H9 (cell line): ENCODE data around the gene CLPTM1L. TPM values are rescaled to one million over a fixed set of nuclear protein-coding genes. Genes with fewer than 3 reads are reported as not detected.

Source experiments
- DNase-seq: peaks from one replicate; pipeline ENCODE4 v3.0.0-alpha.2; 2017
- H2AFZ ChIP-seq: one replicate; pipeline ENCODE4 v1.6.1; 2013; ENCODE audit warnings: mild to moderate bottlenecking, low read length, control low read depth, moderate library complexity
- H2AK5ac ChIP-seq: 2 replicates; pipeline ENCODE4 v1.6.1; 2013; ENCODE audit warnings: low read length, control low read depth, mixed read lengths; ENCODE audit not compliant: insufficient read length
- H2BK120ac ChIP-seq: one replicate; pipeline ENCODE4 v1.6.1; 2013; ENCODE audit warnings: low read depth, mild to moderate bottlenecking, low read length, control low read depth, inconsistent platforms; ENCODE audit not compliant: poor library complexity, severe bottlenecking
- H2BK12ac ChIP-seq: 2 replicates; pipeline ENCODE4 v1.6.1; 2013; ENCODE audit warnings: low read length, control low read depth, mixed read lengths, low read depth; ENCODE audit not compliant: insufficient read length
- H2BK15ac ChIP-seq: 2 replicates; pipeline ENCODE4 v1.6.1; 2013; ENCODE audit warnings: low read depth, low read length, control low read depth
- H2BK20ac ChIP-seq: one replicate; pipeline ENCODE4 v1.6.1; 2013; ENCODE audit warnings: low read depth, mild to moderate bottlenecking, low read length, control low read depth, inconsistent platforms; ENCODE audit not compliant: poor library complexity, severe bottlenecking
- H2BK5ac ChIP-seq: 2 replicates; pipeline ENCODE4 v1.6.1; 2013; ENCODE audit warnings: low read length, control low read depth, mixed read lengths; ENCODE audit not compliant: insufficient read length
- H3K14ac ChIP-seq: 2 replicates; pipeline ENCODE4 v1.6.1; 2013; ENCODE audit warnings: low read length, control low read depth; ENCODE audit not compliant: insufficient read depth
- H3K18ac ChIP-seq: 2 replicates; pipeline ENCODE4 v1.6.1; 2013; ENCODE audit warnings: low read depth, mild to moderate bottlenecking, mixed read lengths, low read length, control low read depth; ENCODE audit not compliant: insufficient read length
- H3K23ac ChIP-seq: 2 replicates; pipeline ENCODE4 v1.6.1; 2013; ENCODE audit warnings: low read length, control low read depth, mixed read lengths, low read depth; ENCODE audit not compliant: insufficient read length
- H3K23me2 ChIP-seq: 2 replicates; pipeline ENCODE4 v1.6.1; 2013; ENCODE audit warnings: low read depth, mild to moderate bottlenecking, mixed read lengths, low read length, control low read depth; ENCODE audit not compliant: insufficient read length, poor library complexity, severe bottlenecking
- H3K27ac ChIP-seq: 2 replicates; pipeline ENCODE4 v1.5.1; 2013; ENCODE audit warnings: low read length, control low read depth, mixed read lengths, low read depth; ENCODE audit not compliant: insufficient read length
- H3K27me3 ChIP-seq: 2 replicates; pipeline ENCODE4 v1.6.1; 2013; ENCODE audit warnings: low read length, control low read depth, inconsistent platforms; ENCODE audit not compliant: insufficient read depth
- H3K4ac ChIP-seq: 2 replicates; pipeline ENCODE4 v1.6.1; 2013; ENCODE audit warnings: low read depth, mild to moderate bottlenecking, control low read depth, inconsistent platforms, low read length, moderate library complexity
- H3K4me1 ChIP-seq: 2 replicates; pipeline ENCODE4 v1.6.1; 2013; ENCODE audit warnings: low read length, control low read depth, inconsistent platforms; ENCODE audit not compliant: insufficient read depth
- H3K4me2 ChIP-seq: 2 replicates; pipeline ENCODE4 v1.6.1; 2013; ENCODE audit warnings: low read length, control low read depth, mixed read lengths; ENCODE audit not compliant: insufficient read length, insufficient read depth
- H3K56ac ChIP-seq: 2 replicates; pipeline ENCODE4 v1.6.1; 2013; ENCODE audit warnings: low read depth, mild to moderate bottlenecking, mixed read lengths, low read length, control low read depth; ENCODE audit not compliant: insufficient read length
- H3K79me1 ChIP-seq: 2 replicates; pipeline ENCODE4 v1.6.1; 2013; ENCODE audit warnings: low read depth, mild to moderate bottlenecking, moderate library complexity, low read length, control low read depth, inconsistent platforms; ENCODE audit not compliant: insufficient read depth, poor library complexity, severe bottlenecking
- H3K79me2 ChIP-seq: 2 replicates; pipeline ENCODE4 v1.6.1; 2013; ENCODE audit warnings: low read length, control low read depth, inconsistent platforms; ENCODE audit not compliant: insufficient read depth
- H3K9ac ChIP-seq: 2 replicates; pipeline ENCODE4 v1.6.1; 2013; ENCODE audit warnings: low read length, control low read depth, mixed read lengths; ENCODE audit not compliant: insufficient read length; ENCODE audit errors: extremely low read depth
- H3K9me3 ChIP-seq: one replicate; pipeline ENCODE4 v1.6.1; 2013; ENCODE audit warnings: low read depth, low read length, inconsistent platforms; ENCODE audit not compliant: control insufficient read depth
- H3T11ph ChIP-seq: one replicate; pipeline ENCODE4 v1.6.1; 2013; ENCODE audit warnings: mild to moderate bottlenecking, low read length, control low read depth, inconsistent platforms
- H4K20me1 ChIP-seq: one replicate; pipeline ENCODE4 v1.6.1; 2013; ENCODE audit not compliant: control insufficient read depth, insufficient read length, insufficient read depth
- H4K5ac ChIP-seq: 2 replicates; pipeline ENCODE4 v1.6.1; 2013; ENCODE audit warnings: low read depth, mild to moderate bottlenecking, mixed read lengths, low read length, control low read depth; ENCODE audit not compliant: insufficient read length
- H4K8ac ChIP-seq: replicated peaks from 2 replicates; pipeline ENCODE4 v1.6.1; 2013; ENCODE audit warnings: low read length, control low read depth, mixed read lengths, low read depth; ENCODE audit not compliant: insufficient read length
- H4K91ac ChIP-seq: 2 replicates; pipeline ENCODE4 v1.6.1; 2013; ENCODE audit warnings: low read depth, mild to moderate bottlenecking, moderate library complexity, mixed read lengths, low read length, control low read depth; ENCODE audit not compliant: insufficient read length
- H3K27ac Mint-ChIP-seq, 3 experiments: 2 replicates in 2 of 3; 3 replicates in 1 of 3; pipeline ENCODE4 v1.8.0; 2020 to 2021; ENCODE audit warnings: mixed read lengths in 3 of 3, mild to moderate bottlenecking in 1 of 3, moderate library complexity in 1 of 3
- H3K27me3 Mint-ChIP-seq: 2 replicates; pipeline ENCODE4 v1.8.0; 2021; ENCODE audit warnings: low read depth, mild to moderate bottlenecking, moderate library complexity, mixed read lengths
- H3K36me3 Mint-ChIP-seq, 3 experiments: 2 replicates in 2 of 3; 3 replicates in 1 of 3; pipeline ENCODE4 v1.8.0; 2020 to 2021; ENCODE audit warnings: low read depth in 3 of 3, mixed read lengths in 3 of 3; ENCODE audit not compliant: insufficient read depth in 1 of 3
- H3K4me1 Mint-ChIP-seq, 2 experiments: 2 replicates each; pipeline ENCODE4 v1.8.0; 2020; ENCODE audit warnings: mixed read lengths in 2 of 2
- H3K4me3 Mint-ChIP-seq, 2 experiments: 2 replicates in 1 of 2; 3 replicates in 1 of 2; pipeline ENCODE4 v1.8.0; 2020 to 2021; ENCODE audit warnings: mild to moderate bottlenecking in 2 of 2, mixed read lengths in 2 of 2, moderate library complexity in 1 of 2
- H3K9me3 Mint-ChIP-seq, 2 experiments: 2 replicates in 1 of 2; 3 replicates in 1 of 2; pipeline ENCODE4 v1.8.0; 2020; ENCODE audit warnings: mild to moderate bottlenecking in 2 of 2, mixed read lengths in 2 of 2, moderate library complexity in 1 of 2
- WGBS: extraction: QIAGEN DNeasy Blood & Tissue Kit; methylation state at CpG from one replicate; pipeline ENCODE4 v1.1.7; 2013; ENCODE audit warnings: missing lambda C conversion rate, low lambda C conversion rate, mixed read lengths; ENCODE audit not compliant: insufficient read length; ENCODE audit errors: extremely low coverage; 5-methylcytosine and 5-hydroxymethylcytosine counted together
- total RNA-seq: library from RNA; stranded (reverse); gene quantifications from 2 replicates; pipeline ENCODE4 v1.2.1, GENCODE V29; 2021
- TF ChIP-seq, protein P1 (sequence below): fragments of 200-600 bp; sonication (generic); conservative IDR thresholded peaks from 3 replicates; pipeline ENCODE4 v1.8.0; 2021; ENCODE audit warnings: antibody characterized with exemption, mild to moderate bottlenecking

Gene CLPTM1L
- total RNA-seq, 1 experiment from 2014 or later, result 108 TPM

DNA sequence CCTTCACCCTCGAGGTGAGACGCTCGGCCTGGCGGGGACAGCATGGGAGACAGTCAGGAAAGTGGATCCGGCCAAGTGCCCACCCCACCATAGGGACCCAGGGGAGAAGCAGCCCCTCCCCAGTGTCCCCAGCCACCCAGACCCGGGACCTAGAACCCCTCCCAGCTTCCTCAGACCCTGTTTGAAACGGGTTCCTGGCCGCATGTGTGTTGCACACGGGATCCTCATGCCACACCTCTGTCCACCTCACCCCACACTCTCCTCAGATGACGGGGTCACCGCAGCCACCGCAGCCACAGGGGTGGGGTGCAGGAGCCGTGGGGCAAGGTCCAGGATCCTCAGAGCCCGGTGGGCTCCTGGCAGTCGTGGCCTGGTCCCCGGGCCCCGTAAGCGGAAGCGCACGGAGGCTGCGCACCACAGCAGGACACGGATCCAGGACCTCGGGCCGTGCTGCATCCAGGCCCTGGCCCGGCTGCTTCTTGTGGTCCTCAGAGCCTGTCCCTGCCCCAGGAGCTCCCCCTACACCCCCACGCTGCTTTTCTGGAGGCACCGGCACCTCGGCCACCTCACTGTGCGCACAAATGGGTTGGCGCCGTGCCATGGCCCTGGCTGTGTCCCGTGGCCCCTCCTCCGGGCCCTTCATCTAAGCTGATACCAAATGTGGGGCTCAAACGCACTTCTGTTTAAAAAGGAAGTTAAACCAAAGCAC, 65.3 kb downstream of the CLPTM1L start:
- Mint-ChIP-seq H3K9me3 (no peaks in the 10 kb centered on the region; a peak in 1 of 5 replicates), H3K27me3 (no peaks in the 10 kb centered on the region), H3K27ac (no peak overlapping the region; a peak in 1 of 7 replicates), H3K36me3 (peaks cover 14 to 17% (median 16%) of the 10 kb centered on the region in 3 experiments), H3K4me1 (no peaks in the 10 kb centered on the region), H3K4me3 (no peak overlapping the region)
- no peak overlapping the region for H2AK5ac ChIP-seq
- H3K14ac ChIP-seq, result no peak overlapping the region
- no peak overlapping the region for H4K8ac ChIP-seq
- H3T11ph ChIP-seq, result no peak overlapping the region
- no peak overlapping the region for H3K18ac ChIP-seq
- H3K23ac ChIP-seq, result no peak overlapping the region
- no peak overlapping the region for H2BK120ac ChIP-seq
- no peaks in the 10 kb centered on the region for H3K9me3 ChIP-seq
- H3K4me1 ChIP-seq, result no peaks in the 10 kb centered on the region
- H3K79me1 ChIP-seq, result no peaks in the 10 kb centered on the region
- no peak overlapping the region for H2BK20ac ChIP-seq
- peaks cover 2% of the 10 kb centered on the region; the same call in 1 of the 2 replicates for H3K79me2 ChIP-seq
- no peak overlapping the region for H3K56ac ChIP-seq
- no peak overlapping the region for H4K91ac ChIP-seq
- no peak overlapping the region for H3K27ac ChIP-seq
- no peak overlapping the region for H3K4ac ChIP-seq
- H2BK12ac ChIP-seq, result no peak overlapping the region
- H2BK15ac ChIP-seq, result no peak overlapping the region
- no peak overlapping the region for H3K9ac ChIP-seq
- no peak overlapping the region for H2AFZ ChIP-seq
- H3K27me3 ChIP-seq, result no peaks in the 10 kb centered on the region
- no peaks in the 10 kb centered on the region for H3K23me2 ChIP-seq
- H4K20me1 ChIP-seq, result peaks cover 4% of the 10 kb centered on the region
- TF ChIP-seq, protein P1, sequence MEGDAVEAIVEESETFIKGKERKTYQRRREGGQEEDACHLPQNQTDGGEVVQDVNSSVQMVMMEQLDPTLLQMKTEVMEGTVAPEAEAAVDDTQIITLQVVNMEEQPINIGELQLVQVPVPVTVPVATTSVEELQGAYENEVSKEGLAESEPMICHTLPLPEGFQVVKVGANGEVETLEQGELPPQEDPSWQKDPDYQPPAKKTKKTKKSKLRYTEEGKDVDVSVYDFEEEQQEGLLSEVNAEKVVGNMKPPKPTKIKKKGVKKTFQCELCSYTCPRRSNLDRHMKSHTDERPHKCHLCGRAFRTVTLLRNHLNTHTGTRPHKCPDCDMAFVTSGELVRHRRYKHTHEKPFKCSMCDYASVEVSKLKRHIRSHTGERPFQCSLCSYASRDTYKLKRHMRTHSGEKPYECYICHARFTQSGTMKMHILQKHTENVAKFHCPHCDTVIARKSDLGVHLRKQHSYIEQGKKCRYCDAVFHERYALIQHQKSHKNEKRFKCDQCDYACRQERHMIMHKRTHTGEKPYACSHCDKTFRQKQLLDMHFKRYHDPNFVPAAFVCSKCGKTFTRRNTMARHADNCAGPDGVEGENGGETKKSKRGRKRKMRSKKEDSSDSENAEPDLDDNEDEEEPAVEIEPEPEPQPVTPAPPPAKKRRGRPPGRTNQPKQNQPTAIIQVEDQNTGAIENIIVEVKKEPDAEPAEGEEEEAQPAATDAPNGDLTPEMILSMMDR, result no peak
- H2BK5ac ChIP-seq, result no peak overlapping the region
- WGBS, result no CpG with 5 or more reads among the region's 34 CpGs
- no peak for DNase-seq
- H3K4me2 ChIP-seq, result no peak overlapping the region
- no peak overlapping the region for H4K5ac ChIP-seq
